HG03439 (cell line): ENCODE data around the gene OR8G1.
"Not testable (repeated sequence)": the region's sequence is repeated elsewhere in the genome, so short reads cannot be mapped to it uniquely, and the experiment has no call there.

Experiments used
- ATAC-seq: cut with Tn5 transposase; IDR thresholded peaks from one replicate; pipeline ENCODE4 v1.9.1; 2021; ENCODE audit warnings: mild to moderate bottlenecking, moderate library complexity; ENCODE audit not compliant: unreplicated experiment

OR8G1 gene

GRCh38 chr11:124233376-124233775, 7.5 kb upstream of the OR8G1 start:
- ATAC-seq = no peak

GRCh38 chr11:124238512-124238911, 2.4 kb upstream of the OR8G1 start:
- no peak for ATAC-seq

GRCh38 chr11:124249869-124250268, 9.0 kb downstream of the OR8G1 start:
- ATAC-seq = not testable (repeated sequence)

- no peak for ATAC-seq
Observed at GRCh38 chr11:124256076-124256475, 15.2 kb downstream of the OR8G1 start, which contains the start of gene OR8G5. Gene OR8G5 (plus strand): TSS chr11:124256376. CDS start chr11:124264932, 8,556 bp downstream.

DNA sequence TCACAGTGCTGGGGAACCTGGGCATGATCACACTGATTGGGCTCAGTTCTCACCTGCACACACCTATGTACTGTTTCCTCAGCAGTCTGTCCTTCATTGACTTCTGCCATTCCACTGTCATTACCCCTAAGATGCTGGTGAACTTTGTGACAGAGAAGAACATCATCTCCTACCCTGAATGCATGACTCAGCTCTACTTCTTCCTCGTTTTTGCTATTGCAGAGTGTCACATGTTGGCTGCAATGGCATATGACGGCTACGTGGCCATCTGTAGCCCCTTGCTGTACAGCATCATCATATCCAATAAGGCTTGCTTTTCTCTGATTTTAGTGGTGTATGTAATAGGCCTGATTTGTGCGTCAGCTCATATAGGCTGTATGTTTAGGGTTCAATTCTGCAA, 24.1 kb downstream of the OR8G1 start:
- ATAC-seq = not testable (repeated sequence)

- ATAC-seq = not testable (repeated sequence)
Observed at GRCh38 chr11:124270886-124271285, 30.0 kb downstream of the OR8G1 start.

DNA sequence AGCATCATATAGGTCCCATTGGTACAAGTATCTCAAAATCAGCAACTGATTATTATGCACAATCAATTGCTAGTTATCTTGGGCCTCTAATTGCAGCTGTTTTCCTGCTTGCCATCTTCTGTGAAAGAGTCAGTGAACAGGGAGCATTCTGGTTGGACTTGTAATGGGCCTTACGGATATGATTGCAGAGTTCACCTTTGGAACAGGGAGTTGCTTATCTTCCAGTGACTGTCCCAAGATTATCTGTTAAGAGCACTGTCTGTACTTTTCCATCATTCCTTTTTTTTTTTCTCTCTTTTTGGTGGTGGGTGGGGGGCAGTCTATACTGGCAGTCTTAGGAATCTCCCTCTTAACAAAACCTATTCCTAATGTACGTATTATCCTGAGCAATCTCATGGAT, 33.1 kb downstream of the OR8G1 start:
- ATAC-seq = no peak

GRCh38 chr11:124276081-124276480, 35.2 kb downstream of the OR8G1 start:
- no peak for ATAC-seq

- no peak for ATAC-seq
Observed at GRCh38 chr11:124277207-124277606, 36.3 kb downstream of the OR8G1 start.

DNA sequence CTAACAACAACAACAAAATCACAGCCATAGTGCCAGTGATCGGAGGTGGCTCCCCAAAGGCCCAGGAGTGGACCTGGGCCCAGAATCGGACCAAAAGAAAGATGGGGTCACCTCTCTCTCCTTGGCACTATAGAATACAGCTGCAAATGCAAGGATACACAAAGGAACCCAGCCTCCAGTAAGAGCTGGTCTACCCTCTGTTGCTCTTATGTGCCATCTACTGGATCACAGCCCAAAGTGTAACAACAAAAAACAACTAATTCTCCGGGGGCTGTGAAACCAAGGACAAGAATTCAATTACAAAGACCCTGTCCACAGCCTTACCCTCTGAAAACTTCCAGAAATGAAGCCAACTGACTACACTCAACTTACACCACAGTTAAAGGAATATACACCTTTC, 36.9 kb downstream of the OR8G1 start:
- ATAC-seq = no peak

DNA sequence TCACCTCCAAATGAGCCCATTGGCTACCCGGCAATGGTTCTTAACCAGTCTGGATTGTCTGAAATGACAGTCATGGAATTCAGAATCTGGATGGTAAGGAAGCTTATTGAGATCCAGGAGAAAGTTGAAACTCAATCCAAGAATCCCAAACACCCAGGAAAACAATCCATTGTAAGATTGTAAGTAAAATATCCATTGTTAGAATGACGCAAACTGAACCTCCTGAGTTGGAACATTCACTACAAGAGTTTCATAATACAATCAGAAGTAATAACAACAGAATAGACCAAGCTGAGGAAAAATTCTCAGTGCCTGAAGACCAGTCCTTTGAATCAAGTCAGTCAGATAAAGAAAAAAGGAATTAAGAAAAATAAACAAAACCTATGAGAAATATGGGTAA, 37.4 kb downstream of the OR8G1 start:
- no peak for ATAC-seq

GRCh38 chr11:124285610-124286344, 44.9 kb downstream of the OR8G1 start:
- no peak for ATAC-seq

GRCh38 chr11:124294687-124295086, 53.8 kb downstream of the OR8G1 start:
- ATAC-seq = no peak

- ATAC-seq = no peak
Observed at GRCh38 chr11:124296016-124296415, 55.1 kb downstream of the OR8G1 start.

- ATAC-seq = no peak
Observed at GRCh38 chr11:124297921-124298320, 57.0 kb downstream of the OR8G1 start.

GRCh38 chr11:124301548-124301947, 60.7 kb downstream of the OR8G1 start:
- ATAC-seq = no peak

GRCh38 chr11:124302347-124303125, 61.6 kb downstream of the OR8G1 start:
- no peak for ATAC-seq
